GM18508 (cell line): Measurements from ENCODE around the gene PSMF1.
"Not testable (repeated sequence)": the region's sequence is repeated elsewhere in the genome, so short reads cannot be mapped to it uniquely, and the experiment has no call there.

ENCODE experiments used
- ATAC-seq: cut with Tn5 transposase; IDR thresholded peaks from one replicate; pipeline ENCODE4 v1.9.1; 2021; ENCODE audit warnings: moderate number of reproducible peaks; ENCODE audit not compliant: insufficient read depth, unreplicated experiment

The PSMF1 gene

DNA sequence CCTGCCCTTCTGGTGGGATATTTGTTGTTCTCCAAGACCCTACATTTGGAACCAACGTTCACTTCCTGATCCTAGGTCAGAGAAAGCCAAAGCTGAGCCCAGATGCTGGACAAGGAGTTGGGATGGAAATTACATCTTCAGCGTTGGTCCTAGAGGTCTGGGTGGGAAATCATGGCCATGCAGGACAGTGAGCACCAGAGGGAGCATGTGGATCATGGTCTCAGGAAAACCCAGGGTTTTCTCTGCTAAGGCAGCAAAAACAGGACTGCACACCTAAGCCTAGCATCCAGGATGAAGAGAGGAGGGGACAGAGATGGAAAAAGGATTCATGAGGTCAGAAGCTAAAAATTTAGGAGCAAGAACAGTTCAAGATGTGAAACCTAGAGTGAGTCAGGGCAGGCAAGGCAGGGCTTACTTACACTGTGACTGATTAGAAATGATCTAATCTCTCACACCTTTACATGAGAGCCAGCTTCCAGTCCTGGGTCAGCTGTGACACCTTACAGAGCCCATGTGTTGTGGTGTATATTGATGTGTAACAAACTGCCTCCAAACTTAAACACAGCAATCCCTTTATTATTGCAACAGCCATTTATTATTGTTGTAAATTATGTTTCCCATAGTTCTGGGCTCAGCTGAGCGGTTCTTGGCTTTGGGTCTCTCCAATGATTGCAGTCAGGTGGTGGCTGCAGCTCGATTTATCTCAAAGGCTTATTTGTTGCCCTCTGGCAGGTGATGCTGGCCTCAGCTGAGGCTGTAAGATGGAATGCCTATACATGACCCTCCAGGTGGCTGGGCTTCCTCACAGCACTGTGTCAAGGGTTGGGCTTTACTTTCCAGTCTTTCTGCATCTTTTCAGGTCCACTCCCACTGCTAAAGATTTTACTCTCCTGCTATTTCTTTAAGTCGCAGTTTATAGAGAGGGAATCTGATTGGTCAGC is 91.3 kb downstream of the PSMF1 start:
- ATAC-seq, result no peak

DNA sequence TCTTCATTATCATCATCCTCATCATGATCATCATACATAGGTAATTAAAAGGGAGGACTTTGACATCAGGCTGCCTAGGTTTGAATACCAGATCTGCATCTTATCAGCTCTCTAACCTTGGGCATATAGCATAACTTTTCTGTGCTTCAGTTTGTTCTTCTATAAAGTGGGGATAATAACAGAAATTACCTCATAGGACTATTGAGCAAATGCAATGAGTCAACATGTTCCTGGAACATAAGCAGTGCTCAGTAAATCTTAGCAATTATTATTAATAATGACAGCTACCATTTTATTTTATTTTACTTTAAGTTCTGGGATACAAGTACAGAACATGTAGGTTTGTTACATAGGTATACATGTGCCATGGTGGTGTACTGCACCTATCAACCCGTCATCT is 92.1 kb downstream of the PSMF1 start:
- no peak for ATAC-seq

- ATAC-seq, result no peak
Measured at GRCh38 chr20:1212023-1212422, 93.6 kb downstream of the PSMF1 start.

DNA sequence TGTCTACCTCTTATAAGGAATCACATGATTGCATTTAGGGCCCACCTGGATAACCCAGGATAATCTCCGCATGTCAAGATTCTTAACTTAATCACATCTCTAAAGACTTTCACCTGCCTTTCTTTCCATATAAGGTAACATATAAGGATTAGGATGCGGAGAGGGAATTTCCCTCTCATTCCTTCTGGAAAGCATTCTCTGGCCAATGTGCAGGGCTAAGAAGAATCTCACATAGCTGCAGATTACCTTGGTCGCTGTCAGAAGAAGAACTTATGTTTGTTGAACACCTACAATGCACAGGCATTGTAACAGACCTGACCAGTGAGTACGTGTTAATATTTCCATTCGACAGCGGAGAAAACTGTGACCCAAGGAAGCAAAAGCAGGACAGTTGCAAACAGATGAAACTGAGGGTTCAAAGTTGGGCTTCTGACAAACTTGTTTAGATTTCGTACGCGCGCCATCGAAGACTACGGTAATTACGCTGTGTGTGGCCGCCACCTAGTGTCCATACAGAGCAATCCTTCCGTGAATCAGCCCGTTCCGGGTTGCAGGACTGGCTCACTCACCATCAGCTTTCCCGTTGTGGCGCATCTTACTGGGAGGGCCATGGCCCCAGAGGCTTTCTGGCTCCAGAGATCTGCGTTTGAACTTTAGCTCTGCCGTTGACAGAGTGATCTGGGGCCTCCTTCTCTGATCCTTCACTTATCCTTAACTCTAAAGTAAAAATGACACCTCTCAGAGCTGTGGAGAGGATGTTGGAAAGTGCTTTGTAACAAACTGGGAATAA is 94.4 kb downstream of the PSMF1 start:
- ATAC-seq, result no peak

DNA sequence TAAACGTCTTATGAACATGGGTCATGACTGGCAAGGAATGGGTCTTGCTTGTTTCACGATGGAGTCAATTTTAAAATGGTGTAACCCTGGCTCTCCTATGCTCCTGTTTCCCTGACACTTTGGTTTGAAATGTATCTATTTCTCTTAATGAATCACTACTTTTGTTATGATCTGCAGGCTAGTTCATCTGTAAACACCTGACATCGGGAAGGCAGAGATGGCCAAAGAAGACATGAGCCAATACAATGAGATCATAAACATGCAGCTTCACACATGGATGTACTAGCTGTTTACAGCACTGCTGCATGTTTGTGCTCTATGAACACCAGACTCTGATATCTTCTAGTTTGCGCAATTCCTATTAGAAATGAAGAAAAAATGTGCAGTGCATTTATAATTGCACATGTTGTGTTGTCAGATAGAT is 96.4 kb downstream of the PSMF1 start:
- no peak for ATAC-seq

DNA sequence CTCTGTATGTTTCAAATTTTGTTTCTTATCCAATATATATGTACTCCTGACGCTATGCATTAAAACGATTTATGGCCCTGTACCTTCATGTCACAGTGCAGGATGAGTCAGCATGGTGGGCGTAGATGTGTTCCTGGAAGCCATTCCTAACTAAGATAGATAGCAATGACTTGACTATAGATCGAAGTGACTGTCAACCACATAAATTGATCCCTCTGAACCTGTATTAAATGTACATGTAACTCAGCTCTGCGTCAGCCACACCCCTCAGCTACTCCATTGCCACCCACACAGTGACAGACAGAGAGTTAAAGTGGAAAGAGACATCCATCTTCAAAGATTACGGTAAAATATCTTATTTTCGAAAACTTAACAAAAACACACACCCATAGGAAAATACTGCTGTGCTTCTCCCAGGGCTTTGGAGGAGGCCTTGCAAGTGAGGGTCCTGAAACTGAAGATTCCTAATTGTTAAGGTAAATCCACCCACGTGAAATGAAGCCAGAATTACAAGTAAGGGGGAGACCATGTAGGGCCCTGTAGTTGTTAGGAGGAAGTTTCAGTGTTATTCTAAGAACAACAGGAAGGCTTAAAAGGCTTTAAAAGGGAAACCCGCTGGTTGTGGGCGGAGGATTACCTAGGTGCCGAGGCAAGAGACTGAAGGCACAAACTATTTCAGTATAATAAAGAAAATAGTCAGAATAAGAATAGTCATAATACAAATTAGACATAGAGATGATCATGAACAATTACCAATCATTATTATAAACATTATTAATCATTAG is 97.2 kb downstream of the PSMF1 start:
- ATAC-seq, result no peak

- not testable (repeated sequence) for ATAC-seq
Measured at GRCh38 chr20:1216527-1217427, 98.4 kb downstream of the PSMF1 start.
